HEK293T (cell line): Measurements from ENCODE around the gene GRID1.

Experiments used
- ARNT ChIP-seq: fragments of 450-650 bp; IDR thresholded peaks from 2 replicates; pipeline ENCODE4 v1.6.1; 2017; ENCODE audit warnings: mild to moderate bottlenecking
- BHLHE40 ChIP-seq: fragments of 450-650 bp; IDR thresholded peaks from 2 replicates; pipeline ENCODE4 v1.6.1; 2016; ENCODE audit warnings: mild to moderate bottlenecking, moderate library complexity, borderline replicate concordance
- CTBP1 ChIP-seq: fragments of 450-650 bp; IDR thresholded peaks from 2 replicates; pipeline ENCODE4 v1.6.1; 2016; ENCODE audit warnings: borderline replicate concordance
- ELF4 ChIP-seq: fragments of 450-650 bp; IDR thresholded peaks from 2 replicates; pipeline ENCODE4 v1.6.1; 2017; ENCODE audit warnings: antibody characterized with exemption
- FOXA1 ChIP-seq: fragments of 450-650 bp; IDR thresholded peaks from 2 replicates; pipeline ENCODE4 v1.6.1; 2016; ENCODE audit warnings: mild to moderate bottlenecking
- FOXK2 ChIP-seq: fragments of 450-650 bp; IDR thresholded peaks from 2 replicates; pipeline ENCODE4 v1.6.1; 2016; ENCODE audit warnings: mild to moderate bottlenecking
- FOXM1 ChIP-seq: fragments of 450-650 bp; IDR thresholded peaks from 2 replicates; pipeline ENCODE4 v1.6.1; 2017; ENCODE audit warnings: mild to moderate bottlenecking, borderline replicate concordance
- HDGF ChIP-seq: fragments of 450-650 bp; IDR thresholded peaks from 2 replicates; pipeline ENCODE4 v1.6.1; 2017; ENCODE audit warnings: antibody characterized with exemption, borderline replicate concordance
- L3MBTL2 ChIP-seq: fragments of 450-650 bp; conservative IDR thresholded peaks from 2 replicates; pipeline ENCODE4 v1.6.1; 2016; ENCODE audit warnings: mild to moderate bottlenecking
- NFRKB ChIP-seq: fragments of 450-650 bp; IDR thresholded peaks from 2 replicates; pipeline ENCODE4 v1.6.1; 2016; ENCODE audit warnings: mild to moderate bottlenecking, moderate library complexity
- SP1 ChIP-seq: fragments of 450-650 bp; IDR thresholded peaks from 2 replicates; pipeline ENCODE4 v1.6.1; 2017
- SUZ12 ChIP-seq: fragments of 450-650 bp; IDR thresholded peaks from 2 replicates; pipeline ENCODE4 v1.6.1; 2016; ENCODE audit warnings: mild to moderate bottlenecking
- TARDBP ChIP-seq: fragments of 450-650 bp; IDR thresholded peaks from 2 replicates; pipeline ENCODE4 v1.6.1; 2016
- ZNF384 ChIP-seq: fragments of 450-650 bp; IDR thresholded peaks from 2 replicates; pipeline ENCODE4 v1.6.1; 2016

DNA sequence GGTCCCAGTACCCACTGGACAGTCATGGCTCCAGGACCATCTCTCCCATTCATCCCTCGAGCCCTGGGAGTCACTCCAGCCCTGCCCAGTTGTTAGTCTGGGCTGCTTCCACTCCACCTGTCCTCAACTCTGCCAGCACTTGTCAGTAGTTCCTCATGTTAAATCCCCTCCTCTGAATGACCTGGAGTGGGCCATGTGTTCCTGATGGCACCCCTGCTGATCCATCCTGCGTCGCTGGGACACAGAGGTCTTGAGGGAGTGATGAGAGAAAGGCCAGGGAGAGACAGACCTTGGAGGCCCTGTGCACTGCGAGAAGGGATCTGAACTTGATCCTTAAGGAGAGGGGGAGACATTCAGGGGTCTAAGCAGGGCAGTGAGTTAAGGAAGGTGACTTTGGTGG lies 174.9 kb downstream of the GRID1 start:
- TF ChIP-seq FOXK2 (no peak), FOXM1 (no peak), FOXA1 (no peak), HDGF (no peak), BHLHE40 (no peak), L3MBTL2 (no peak), ZNF384 (no peak), ARNT (no peak), SUZ12 (no peak), NFRKB (no peak), TARDBP (no peak), ELF4 (no peak), SP1 (no peak), CTBP1 (no peak)
